ENCODE data around the gene SREK1.
"Not testable (repeated sequence)": the region's sequence is repeated elsewhere in the genome, so short reads cannot be mapped to it uniquely, and the experiment has no call there.

SREK1 gene

DNA sequence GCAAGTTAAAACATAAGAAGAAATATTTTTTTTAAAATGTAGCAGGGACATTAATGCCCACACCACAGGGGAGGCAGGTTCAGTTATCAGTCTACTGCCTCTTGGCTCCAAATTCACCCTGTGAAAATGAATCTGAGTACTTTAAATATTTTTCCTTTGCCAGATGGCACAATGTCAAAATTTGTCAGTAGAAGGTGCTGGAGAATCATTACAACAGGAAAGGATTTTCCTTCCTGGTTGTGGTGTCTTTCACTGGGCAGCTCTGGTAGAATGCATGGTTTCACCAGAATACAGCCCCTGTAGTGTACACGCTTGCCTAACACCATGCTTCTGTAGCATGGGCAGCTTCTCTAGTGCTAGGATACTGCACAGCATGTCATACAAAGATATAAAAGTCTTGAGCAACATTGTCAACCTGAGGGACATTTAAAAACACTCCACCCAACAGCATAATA is 9.7 kb upstream of the SREK1 start:
- TF ChIP-seq, protein P1, sequence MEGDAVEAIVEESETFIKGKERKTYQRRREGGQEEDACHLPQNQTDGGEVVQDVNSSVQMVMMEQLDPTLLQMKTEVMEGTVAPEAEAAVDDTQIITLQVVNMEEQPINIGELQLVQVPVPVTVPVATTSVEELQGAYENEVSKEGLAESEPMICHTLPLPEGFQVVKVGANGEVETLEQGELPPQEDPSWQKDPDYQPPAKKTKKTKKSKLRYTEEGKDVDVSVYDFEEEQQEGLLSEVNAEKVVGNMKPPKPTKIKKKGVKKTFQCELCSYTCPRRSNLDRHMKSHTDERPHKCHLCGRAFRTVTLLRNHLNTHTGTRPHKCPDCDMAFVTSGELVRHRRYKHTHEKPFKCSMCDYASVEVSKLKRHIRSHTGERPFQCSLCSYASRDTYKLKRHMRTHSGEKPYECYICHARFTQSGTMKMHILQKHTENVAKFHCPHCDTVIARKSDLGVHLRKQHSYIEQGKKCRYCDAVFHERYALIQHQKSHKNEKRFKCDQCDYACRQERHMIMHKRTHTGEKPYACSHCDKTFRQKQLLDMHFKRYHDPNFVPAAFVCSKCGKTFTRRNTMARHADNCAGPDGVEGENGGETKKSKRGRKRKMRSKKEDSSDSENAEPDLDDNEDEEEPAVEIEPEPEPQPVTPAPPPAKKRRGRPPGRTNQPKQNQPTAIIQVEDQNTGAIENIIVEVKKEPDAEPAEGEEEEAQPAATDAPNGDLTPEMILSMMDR (IDR thresholded peaks at IDR 0.05; ENCODE audit: low read depth, low read length) = no peak
- DNase-seq (ENCODE audit: extremely low read depth, low read depth) = no peak

DNA sequence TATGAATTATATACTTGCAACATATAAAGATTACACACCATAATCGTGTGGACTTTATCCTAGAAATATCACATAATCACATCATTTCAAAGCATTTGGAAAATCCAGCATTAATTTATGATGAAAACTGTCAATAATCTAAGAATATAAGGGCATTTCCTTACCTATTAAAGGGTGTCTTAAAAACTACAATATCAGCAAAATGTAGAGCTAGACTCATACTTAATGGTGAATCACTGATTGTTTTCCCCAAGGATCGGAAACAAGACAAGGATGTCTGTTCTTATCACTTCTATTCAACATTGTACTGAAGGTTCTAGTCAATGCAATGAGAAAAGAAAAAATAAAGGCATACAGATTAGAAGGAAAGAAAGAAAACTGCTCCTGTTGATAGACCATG is 8.0 kb upstream of the SREK1 start:
- TF ChIP-seq, protein P1 (IDR thresholded peaks at IDR 0.05; ENCODE audit: low read depth, low read length) = no peak

GRCh38 chr5:66136944-66137343 is 7.2 kb upstream of the SREK1 start:
- not testable (repeated sequence) for DNase-seq (ENCODE audit: extremely low read depth, low read depth)

More for the DNA sequence above, 8.0 kb upstream of the SREK1 start:
- no peak for DNase-seq (ENCODE audit: extremely low read depth, low read depth)

DNA sequence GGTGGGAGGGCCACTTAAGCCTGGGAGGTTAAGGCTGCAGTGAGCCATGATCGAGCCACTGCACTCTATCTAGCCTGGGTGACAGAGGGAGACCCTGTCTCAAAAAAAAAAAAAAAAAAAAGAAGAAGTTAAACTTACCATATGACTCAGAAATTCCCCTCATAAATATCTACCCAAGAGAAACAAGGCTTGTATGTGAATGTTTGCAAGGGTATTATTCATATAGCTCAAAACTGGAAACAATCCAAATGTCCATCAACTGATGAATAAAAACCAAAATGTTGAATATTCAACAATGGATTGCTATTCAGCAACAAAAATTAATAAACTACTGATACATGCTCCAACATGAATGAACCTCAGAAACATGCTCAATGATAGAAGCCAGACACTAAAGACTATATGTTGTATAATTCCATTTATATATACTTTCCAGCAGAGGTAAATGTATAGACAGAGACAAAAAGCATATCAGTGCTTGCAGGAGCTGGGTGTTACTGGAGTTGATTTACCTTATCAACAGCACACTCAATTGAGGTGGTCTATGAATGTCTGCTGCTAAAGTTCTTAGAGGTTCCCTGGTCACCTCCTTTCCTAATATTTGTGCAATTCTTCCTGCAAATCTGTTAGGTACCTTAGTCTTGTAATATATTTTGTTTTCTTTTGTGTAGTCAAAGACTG is 5.3 kb upstream of the SREK1 start:
- no peak for DNase-seq (ENCODE audit: extremely low read depth, low read depth)
- TF ChIP-seq, protein P1 (IDR thresholded peaks at IDR 0.05; ENCODE audit: low read depth, low read length) = no peak

- no peak for DNase-seq (ENCODE audit: extremely low read depth, low read depth)
- TF ChIP-seq, protein P1 (IDR thresholded peaks at IDR 0.05; ENCODE audit: low read depth, low read length) = no peak
Measured at GRCh38 chr5:66139318-66139712, 4.8 kb upstream of the SREK1 start.

- TF ChIP-seq, protein P1 (IDR thresholded peaks at IDR 0.05; ENCODE audit: low read depth, low read length) = no peak
- DNase-seq (ENCODE audit: extremely low read depth, low read depth) = no peak
Measured at GRCh38 chr5:66142417-66142816, 1.7 kb upstream of the SREK1 start.

DNA sequence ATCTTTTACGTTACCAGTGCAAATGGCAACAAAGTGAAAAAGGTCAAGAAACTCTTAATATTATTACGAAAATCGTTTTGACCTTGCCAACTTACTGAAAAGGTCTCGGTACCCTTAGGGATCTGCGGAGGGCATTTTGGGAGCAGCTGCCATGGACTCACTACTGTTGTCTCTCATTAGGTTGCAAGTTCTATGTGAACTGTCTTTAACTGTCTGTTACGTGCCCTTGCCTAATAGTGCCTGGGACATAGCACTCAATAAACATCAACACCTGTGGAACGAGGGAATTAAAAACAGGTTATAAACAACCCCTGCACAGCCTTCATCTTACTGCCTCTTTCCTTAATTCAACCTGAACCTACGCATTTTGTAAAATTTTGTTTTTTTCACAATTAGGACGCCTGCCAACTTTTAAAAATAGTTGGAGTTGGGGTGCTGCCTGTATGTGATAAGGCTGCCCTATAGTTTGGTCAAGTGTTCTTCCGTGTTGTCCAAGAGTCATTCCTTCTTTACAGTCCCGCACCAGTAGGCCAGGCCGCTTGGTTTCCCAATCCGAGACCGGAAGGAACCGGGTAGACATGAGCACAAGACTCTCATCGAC is 527 bp upstream of the SREK1 start:
- TF ChIP-seq, protein P1 (IDR thresholded peaks at IDR 0.05; ENCODE audit: low read depth, low read length) = no peak
- DNase-seq (ENCODE audit: extremely low read depth, low read depth) = no peak

Measured in AG09319 (cell line).